HG03469 (cell line): ENCODE measurements around the gene DCP1A.
"Not testable (repeated sequence)": the region's sequence is repeated elsewhere in the genome, so short reads cannot be mapped to it uniquely, and the experiment has no call there.

Experiments
- ATAC-seq: cut with Tn5 transposase; IDR thresholded peaks from one replicate; pipeline ENCODE4 v1.9.1; 2021; ENCODE audit warnings: mild to moderate bottlenecking, moderate library complexity, moderate number of reproducible peaks; ENCODE audit not compliant: unreplicated experiment

Gene DCP1A

DNA sequence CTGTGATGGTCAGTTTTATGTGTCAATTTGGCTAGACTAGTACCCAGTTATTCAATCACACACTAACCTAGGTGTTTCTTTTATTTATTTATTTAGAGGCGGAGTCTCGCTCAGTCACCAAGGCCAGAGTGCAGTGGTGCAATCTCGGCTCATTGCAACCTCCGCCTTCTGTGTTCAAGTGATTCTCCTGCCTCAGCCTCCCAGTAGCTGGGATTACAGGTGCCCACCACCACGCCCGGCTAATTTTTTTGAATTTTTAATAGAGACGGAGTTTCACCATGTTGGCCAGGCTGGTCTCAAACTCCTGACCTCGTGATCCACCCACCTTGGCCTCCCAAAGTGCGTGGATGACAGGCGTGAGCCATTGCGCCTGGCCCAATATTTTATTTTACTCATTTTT lies 78.2 kb downstream of the DCP1A start:
- not testable (repeated sequence) for ATAC-seq

DNA sequence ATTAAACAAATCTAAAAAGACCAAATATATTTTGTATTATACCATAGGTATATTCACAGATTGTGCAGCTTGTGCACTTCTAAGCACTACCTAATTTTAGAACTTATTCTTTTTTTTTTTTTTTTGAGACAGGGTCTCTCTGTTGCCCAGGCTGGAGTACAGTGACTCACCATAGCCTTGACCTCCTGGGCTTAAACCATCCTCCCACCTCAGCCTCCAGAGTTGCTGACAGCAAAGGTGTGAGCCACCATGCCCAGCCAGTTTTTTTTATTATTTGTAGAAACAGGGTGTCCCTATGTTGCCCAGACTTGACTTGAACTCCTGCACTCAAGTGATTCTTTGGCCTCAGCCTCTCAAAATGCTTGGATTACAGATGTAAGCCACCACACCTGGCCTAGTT lies 79.6 kb downstream of the DCP1A start:
- no peak for ATAC-seq

DNA sequence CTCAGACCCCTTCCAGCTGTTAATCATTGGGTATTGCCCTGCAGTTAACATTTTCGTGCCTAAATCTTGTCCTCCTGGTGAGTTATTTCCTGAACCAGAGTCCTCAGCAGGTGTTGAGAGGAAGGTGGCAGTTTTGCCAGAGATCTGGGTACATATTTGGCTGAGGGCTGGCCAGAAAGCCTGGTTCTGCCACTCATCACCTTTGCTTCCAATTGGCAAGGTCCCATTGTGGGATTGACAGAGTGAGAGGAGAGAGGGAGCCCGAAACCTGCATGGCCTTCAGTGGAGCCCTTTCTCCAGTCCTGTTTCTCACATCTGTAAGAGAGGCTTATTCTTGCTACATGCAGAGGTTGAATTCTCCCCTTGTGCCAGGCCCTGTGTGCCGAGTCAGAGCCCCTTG lies 82.6 kb downstream of the DCP1A start:
- no peak for ATAC-seq

DNA sequence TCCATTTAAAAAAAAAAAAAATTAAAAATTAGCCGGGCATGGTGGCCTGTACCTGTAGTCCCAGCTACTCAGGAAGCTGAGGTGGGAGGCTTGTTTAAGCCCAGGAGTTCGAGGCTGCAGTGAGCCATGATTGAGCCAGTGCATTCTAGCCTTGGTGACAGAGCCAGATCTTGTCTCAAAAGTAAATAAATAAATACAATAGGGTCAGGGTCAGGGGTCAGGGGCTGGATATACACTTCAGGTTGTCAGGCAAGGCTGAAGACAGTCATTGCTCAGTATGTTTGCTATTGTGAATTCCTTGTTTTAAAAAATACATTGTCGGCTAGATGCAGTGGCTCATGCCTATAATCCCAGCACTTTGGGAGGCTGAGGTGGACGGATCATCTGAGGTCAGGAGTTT lies 83.4 kb downstream of the DCP1A start:
- no peak for ATAC-seq

DNA sequence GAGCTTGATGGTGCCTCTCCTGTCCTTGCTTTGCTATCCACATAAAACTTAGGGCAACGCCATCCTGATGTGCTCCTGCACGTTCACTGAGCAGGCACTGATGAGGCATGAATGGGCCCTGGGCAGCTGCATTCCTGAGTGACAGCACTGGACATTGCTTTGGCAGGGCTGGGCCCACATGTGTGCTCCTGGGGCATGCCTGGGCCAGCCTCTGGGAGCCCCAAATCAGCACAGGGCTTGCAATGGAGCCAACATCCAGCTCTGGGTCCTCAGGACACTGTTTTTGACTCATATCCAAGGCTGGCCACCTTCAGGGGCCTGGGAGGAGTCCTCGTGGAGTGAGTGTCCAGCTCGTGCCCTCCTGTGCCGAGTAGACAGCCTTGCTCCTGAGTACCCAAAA lies 85.6 kb downstream of the DCP1A start:
- ATAC-seq = no peak

DNA sequence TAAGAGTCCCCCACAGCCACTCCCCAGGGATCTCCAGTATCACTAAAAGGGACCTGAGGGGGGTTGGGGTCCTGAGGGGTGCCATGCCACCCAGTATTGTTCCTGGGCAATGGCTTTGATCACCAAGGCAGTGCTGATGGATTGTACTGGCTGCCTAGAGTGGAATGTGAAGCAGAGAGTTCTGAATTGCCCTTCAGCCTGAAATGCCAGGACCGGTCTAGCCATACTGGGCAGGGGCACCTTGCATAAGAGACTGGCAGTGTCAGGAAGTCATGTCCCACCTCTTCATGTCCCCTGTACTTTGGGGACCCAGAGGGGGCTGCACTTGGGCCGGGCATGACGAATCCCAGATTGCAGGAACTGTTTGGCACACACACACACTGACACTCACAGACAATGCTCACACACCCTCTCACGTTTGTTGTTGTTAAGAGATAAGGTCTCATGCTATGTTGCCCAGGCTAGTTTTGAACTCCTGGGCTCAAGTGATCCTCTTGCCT lies 87.0 kb downstream of the DCP1A start:
- no peak for ATAC-seq

DNA sequence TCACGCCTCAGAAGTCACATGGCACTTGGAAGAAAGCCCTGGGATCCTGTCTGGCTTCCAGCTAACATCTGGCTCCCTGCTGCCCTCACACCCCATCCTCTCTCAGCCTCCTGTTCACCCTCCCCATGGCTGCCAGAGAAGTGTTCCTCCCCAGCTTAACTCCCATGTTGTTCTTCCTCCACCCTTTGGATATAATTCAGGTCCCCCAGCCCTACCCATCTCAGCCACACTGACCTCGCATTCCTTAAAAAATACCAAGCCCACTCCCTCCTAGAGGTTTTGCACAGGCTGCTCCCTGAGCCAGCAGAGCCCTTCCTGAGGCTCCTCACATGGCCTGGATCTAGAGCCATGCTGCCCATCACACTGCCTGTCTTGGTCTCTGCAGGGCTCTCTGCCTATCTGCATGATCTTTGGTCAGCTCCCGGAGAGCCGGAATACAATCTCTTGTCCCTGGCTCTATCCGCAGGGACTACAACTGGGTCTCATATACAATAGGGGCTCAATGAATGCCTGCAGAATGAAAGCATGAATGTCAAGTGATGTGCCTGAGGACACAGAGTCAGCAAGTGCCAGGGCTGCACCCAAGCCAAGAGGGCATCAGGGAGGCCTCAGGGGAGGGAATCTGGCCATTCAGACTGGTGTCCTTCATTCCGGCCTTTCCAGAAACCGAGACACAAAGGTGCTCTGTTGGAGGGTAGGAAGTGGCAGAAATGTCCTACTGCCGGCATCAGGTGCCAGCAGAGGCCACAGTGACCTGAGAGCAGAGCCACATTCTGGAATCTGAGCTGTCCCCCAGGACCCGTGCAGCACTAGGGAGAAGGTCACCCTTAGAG lies 87.7 kb downstream of the DCP1A start:
- ATAC-seq = no peak

DNA sequence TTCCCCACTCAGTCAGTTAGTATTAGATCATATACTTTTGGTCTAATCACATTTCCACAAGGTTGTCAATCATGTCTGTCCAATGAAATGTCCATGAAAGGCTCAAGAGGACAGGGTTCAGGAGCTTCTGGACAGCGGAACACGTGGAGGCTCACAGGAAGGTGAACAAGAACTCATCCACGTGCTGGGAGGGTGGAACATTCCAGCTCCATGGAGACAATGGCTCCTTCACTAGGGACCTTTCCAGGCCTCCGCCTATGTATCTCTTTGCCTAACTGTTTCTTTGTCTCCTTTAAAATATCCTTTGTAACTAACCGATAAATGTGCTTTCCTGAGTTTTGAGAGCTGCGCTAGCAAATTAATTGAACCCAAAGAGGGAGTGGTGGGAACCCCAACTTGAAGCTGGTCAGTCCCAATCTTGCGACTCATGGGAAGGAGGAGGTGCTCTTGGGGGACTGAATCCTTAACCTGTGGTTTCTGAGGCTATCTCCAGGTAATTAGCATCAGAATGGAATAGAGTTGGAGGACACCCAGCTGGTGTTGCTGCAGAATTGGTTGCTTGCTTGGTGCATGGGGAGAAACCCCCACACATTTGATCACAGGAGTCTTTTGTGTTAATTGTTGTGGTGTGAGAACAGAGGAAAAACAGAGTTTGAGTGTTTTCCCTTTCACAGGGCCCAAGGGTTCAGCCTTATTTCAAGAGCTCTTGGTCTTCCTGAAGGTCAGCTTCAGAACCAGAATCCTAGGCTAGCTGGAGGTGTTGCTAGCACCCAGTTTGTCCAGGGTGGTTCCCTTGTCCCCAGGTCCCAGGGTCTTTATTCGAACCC lies 88.5 kb downstream of the DCP1A start:
- no peak for ATAC-seq

DNA sequence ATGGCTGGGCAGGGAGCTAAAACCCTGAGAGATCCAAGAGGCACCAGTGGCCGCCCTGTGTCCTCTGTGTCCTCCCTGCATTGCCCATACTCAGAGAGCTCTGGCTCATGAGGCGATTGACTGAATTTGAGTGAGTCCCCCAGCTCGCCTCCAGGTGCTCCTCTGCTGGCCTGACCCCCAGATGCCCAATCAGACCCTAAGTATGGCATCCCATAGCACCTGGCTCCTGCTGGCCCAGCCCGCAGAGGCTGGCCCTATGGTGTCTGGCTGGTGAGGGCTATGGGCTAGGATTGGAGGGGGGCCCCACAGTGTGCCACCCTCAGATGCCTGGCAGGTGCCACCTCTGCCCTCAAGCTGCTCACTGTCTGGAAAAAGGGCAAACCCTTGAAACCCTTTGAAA lies 89.9 kb downstream of the DCP1A start:
- ATAC-seq = no peak

DNA sequence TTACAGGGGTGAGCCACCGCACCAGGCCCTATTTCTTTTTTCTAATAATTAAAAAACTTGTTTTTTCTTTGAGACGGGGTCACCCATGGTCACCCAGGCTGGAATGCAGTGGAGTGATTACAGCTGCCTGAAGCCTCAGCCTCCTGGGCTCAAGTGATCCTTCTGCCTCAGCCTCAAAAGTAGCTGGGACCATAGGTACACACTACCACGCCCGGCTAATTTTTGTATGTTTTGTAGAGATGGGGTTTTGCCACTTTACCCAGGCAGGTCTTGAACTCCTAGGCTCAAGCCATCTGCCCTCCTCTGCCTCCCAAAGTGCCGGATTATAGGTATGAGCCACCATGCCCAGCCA lies 90.7 kb downstream of the DCP1A start:
- ATAC-seq = no peak

DNA sequence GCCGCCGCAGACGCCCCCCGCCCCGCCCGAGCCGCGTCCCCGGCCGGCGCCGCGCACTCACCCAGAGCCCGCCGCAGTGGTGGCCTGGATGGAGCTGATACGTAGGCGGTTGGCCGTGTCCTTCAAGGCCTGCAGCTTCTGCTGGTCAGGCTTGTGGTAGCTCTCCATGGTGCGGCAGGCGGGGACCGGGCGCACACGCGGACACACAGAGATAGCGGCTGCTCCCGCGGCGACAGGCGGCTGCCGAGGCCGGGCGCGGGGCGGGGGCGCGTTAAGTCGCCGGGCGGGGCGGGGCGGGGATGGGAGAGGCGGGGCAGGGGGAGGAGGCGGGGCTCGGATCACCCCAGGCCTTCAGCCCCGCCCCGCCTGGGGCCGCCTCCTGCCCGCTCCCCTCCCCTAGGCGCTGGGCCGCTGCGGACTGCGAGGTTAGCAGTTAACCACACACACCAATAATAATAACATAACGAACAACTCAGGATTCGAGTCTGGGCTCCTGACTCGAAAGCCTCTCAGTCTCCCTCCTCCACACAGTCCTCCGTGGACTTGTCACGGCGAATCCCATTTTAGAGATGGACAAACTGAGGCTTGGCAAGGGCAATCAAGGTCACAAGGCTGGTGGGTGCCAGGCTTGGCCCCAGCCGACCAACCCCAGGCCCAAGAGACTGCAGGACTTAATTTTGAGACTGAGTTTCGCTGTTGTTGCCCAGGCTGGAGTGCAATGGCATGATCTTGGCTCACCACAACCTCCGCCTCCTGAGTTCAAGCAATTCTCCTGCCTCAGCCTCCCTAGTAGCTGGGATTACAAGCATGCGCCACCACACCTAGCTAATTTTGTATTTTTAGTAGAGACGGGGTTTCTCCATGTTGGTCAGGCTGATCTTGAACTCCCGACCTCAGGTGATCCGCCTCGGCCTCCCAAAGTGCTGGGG lies 91.3 kb downstream of the DCP1A start, which contains the start of gene TKT:
Gene TKT (minus strand): TSS at position 248 of the 929 bp plus-strand sequence. CDS start 80 bp downstream, at position 168.
- ATAC-seq = no peak

DNA sequence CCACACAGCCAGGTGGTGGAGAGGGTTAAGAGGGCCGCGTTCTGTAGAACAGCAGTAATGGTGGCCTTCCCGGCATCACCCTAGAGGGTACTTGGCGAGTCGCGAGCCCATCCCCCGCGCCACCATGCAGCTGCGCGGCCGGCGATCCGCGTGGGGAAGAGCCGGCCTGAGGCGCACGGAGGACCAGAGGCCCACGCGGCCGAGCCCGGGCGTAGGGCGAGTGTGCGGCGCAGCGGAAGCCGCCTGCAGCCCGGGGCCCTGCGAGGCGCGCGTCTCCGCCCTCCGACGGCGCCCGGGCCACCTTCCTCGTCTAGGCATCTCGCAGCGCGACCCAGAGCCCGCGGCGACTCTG lies 91.9 kb downstream of the DCP1A start:
- no peak for ATAC-seq

DNA sequence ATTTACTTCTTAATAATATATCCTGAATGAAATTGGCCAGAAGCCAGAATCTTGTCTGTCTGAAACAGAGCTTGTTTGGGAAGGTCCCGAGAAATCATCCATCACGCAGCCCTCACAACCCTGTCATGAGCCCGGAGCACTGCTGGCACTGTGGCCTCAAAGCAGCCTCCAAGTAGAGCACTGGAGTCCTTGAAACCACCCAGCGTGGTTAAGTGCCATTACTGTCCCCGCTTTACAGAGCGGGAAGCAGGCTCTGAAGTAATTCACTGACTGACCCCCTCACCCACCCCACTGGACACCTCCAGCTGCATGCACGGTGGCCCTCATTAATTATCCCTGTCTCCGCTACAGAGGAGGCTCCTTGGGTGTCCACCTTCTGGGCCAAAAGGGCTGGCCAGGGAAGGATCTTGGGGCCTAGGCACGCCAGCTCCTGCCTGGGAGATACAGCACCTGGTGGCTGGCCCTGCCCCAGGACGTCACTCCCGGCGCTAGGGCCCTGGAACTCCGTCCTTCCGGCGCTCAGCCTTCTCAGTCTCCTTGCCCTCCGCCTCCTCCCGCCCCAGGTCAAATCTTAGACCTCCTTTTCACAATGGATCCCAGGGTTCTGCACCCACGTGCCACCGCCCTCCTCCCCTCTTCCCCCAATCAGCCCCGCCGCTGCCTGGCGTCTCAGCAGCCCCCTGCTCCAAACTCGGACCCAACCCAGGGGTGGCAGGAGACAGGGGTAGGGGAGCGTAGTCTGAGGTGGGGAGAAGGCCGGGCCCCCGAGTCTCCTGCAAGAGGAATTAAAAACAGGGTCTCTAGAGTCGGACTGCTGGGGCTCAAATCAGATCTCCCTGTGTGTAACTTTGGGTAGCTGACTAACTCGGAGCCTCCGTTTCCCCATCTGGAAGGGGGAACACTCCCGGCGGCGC lies 92.6 kb downstream of the DCP1A start:
- ATAC-seq = no peak

DNA sequence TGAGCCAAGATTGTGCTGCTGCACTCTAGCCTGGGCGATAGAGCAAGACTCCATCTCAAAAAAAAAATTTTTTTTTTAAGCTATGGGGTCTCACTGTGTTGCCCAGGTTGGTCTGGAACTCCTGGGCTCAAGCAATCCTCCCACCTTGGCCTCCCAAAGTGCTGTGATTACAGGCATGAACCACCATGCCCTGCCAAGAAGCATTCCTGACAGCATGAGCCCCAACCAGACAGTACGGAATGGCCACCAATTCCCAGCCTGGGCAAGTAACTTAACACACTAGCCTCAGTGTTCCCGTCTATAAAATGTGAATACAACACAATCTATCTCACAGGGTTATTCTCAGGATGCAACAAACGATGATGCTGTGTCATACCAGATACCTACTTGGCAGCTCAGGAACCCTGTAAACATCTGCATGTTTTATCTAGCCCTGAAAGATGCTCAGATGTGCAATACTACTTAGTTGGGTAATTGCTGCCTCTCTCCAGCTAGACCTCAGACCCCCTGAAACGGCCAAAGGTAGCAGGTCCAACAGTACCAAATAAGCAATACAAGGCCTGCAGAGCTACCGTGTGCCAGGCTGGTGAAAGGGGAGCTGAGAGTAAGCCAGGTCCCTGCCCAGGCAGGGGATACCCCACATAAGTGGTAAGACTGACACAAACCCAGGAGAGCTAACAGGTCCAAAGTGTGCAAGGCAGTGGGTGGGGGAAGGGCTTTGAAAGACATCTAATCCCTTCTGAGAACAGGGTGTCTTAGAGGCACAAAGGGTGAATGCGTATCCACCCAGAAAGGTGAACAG lies 93.4 kb downstream of the DCP1A start:
- ATAC-seq = no peak

DNA sequence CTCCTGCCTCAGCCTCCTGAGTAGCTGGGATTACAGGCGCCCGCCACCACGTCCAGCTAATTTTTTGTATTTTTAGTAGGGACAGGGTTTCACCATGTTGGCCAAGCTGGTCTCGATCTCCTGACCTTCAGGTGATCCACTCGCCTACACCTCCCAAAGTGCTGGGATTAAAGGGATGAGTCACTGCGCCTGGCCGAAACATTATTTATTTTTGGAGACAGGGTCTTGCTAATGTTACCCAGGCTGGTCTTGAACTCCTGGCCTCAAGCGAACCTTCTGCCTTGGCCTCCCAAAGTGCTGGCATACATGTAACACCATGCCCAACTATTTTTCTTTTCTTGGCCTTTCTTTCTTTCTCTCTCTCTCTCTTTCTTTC lies 94.4 kb downstream of the DCP1A start:
- ATAC-seq = not testable (repeated sequence)

DNA sequence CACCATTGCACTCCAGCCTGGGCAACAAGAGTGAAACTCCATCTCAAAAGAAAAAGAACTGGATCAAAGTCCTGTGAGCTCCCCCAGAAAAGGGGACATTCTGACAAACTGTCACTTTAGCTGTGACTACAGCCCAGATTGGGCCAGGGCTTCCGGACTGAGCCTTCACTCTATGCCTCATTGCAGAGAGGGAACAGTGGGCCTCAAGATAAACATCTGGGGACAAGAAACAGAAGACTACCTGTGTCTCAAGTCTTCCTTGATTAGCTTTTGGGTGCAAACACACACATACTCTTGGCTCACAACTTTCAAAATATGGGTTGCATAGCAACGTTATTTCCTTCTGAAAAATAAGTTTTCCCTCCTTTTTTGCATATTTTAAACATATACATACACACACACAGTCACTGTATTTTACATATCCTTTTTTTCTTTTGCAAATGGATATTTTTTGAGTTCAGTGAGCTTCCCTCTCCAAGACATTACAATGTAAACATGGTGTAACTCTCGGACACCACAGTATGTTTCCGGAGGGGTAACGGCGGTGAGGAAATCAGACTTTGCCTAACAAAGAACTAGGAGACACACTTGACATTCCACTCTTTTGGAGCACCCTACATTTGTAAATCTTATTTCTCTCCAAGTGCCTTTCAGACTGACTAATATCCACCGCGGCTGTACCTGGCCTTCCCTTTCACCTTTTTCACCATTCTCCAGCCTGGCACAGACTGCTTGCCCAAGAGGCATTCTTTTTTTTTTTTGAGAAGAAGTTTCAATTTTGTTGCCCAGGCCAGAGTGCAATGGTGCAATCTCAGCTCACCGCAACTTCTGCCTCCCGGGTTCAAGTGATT lies 95.0 kb downstream of the DCP1A start:
- no peak for ATAC-seq

DNA sequence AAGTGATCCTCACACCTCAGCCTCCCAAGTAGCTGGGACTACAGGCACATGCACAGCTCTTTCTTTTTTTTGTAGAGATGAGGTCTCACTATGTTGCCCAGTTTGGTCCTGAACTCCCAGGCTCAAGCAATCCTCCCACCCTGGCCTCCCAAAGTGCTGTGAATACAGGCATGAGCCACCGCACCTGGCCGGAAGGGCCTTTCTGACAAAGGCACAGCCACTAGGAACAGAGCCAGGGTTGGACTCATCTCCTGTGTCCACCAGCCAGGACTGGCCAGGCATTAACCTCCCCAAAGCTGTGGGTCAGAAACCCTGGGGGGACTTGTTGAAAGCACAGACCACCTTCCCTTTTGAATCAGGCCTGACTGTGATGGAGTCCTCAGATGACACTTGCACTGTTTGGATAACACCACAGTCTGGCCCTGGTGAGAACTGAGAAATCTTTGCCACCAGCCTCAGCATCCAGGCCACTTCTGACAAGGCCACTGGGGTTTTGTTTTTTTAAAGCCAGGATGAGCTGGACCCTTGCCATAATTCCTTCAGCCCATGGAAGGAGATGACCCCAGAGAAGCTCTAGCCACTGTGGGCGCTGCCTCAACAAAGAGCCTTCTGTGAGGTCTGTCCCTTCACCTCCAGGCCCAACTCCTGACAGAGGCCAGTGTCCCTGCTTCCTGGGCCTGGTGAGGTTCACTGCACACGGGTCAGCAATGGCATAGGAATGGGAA lies 96.3 kb downstream of the DCP1A start:
- no peak for ATAC-seq

DNA sequence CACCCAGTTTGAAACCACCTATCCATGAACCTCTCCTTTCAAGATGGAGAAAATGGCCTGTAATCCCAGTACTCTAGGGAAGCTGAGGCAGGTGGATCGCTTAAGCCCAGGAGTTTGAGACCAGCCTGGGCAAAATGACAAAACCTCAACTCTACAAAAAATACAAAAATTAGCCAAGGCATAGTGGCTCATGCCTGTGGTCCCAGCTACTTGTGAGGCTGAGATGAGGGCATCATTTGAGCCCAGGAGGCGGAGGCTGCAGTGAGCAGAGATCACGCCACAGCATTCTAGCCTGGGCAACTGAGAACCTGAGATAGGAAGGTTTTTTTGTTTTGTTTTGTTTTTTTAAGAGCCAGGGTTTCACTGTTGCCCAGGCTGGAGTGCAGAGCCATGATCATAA lies 96.9 kb downstream of the DCP1A start:
- no peak for ATAC-seq
